Measurements from ENCODE around the gene PRKCD. TPM values are rescaled to one million over a fixed set of nuclear protein-coding genes. Genes with fewer than 3 reads are reported as not detected.

Gene PRKCD
- total RNA-seq, 1 donor from 2014 or later, result 3.9 TPM

DNA sequence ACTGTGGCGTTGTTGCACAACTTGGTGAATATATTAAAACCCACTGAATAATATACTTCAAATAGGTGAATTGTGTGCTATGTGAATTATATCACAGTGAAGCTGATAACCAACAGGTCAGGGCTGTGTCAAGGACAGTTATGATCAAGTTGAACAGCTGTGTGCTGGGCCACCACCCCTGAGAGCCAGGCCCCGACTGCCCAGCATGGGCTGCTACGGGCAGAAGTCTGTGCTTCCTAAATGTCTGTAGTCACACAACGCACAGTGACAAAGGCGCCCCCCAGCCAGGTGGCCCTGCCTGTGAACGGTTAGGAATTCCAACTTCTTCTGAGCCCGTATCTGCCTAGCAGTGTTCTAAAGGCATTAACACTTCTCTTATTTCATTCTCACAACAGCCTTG, 62.0 kb downstream of the PRKCD start:
- no peak overlapping the region for H3K4me3 ChIP-seq (ENCODE audit: low read depth, low read length)
- TF ChIP-seq, protein P1, sequence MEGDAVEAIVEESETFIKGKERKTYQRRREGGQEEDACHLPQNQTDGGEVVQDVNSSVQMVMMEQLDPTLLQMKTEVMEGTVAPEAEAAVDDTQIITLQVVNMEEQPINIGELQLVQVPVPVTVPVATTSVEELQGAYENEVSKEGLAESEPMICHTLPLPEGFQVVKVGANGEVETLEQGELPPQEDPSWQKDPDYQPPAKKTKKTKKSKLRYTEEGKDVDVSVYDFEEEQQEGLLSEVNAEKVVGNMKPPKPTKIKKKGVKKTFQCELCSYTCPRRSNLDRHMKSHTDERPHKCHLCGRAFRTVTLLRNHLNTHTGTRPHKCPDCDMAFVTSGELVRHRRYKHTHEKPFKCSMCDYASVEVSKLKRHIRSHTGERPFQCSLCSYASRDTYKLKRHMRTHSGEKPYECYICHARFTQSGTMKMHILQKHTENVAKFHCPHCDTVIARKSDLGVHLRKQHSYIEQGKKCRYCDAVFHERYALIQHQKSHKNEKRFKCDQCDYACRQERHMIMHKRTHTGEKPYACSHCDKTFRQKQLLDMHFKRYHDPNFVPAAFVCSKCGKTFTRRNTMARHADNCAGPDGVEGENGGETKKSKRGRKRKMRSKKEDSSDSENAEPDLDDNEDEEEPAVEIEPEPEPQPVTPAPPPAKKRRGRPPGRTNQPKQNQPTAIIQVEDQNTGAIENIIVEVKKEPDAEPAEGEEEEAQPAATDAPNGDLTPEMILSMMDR (IDR thresholded peaks at IDR 0.05; ENCODE audit: insufficient read depth, low read length, severe bottlenecking), result no peak
- FAIRE-seq (no peak), DNase-seq (ENCODE audit: low read depth) (no peak)
- H3K36me3 ChIP-seq (ENCODE audit: control insufficient read depth, insufficient read depth, low read length), result peaks cover 28% of the 10 kb centered on the region
- no peaks in the 10 kb centered on the region for H3K27me3 ChIP-seq (ENCODE audit: control insufficient read depth, insufficient read depth, low read length)

DNA sequence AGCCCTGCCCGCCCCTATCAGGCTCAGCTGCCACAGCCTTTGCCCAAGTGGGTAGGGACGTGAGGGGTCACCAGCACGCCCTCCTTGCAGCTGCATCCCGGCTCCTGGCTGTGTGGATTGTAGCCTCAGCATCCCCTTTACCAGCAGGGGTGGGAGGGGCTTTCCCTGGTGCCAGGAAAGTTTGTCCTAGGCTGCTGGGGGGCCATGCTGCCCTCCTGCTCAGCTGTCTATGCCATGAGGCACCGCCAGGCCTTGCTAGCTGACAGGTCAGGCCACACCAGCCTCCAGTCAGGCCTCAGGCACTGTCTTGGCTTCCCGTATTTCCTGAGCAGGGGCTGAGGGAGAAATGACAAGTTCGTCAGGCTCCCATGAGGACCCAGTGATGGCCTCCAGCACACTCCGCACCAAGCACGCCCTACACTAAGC, 62.5 kb downstream of the PRKCD start:
- Histone ChIP-seq H3K4me3 (ENCODE audit: low read depth, low read length) (no peak overlapping the region), H3K36me3 (ENCODE audit: control insufficient read depth, insufficient read depth, low read length) (peaks cover 33% of the 10 kb centered on the region), H3K27me3 (ENCODE audit: control insufficient read depth, insufficient read depth, low read length) (no peaks in the 10 kb centered on the region)
- TF ChIP-seq, protein P1 (IDR thresholded peaks at IDR 0.05; ENCODE audit: insufficient read depth, low read length, severe bottlenecking), result no peak
- FAIRE-seq, result no peak
- DNase-seq (ENCODE audit: low read depth), result no peak

DNA sequence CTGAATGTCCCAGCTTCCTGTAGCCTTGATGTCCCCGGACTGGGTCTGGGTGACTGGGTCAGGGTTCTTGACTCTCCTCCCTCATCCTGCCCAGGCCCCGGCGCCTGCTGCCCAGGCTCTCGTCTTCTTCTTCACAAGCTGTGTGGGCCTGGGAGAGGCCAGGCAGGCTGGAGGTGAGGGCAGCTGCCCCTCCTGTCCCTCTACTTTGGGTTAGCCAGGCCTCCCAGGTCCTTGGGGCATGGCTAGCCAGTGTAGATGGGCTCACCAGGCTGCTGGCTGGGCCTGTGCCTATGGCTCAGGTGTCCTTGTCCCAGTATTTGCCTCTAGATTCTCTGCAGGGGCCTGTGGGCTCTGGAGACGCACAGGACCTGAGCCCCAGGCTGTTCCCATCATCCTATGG, 63.0 kb downstream of the PRKCD start:
- TF ChIP-seq, protein P1 (IDR thresholded peaks at IDR 0.05; ENCODE audit: insufficient read depth, low read length, severe bottlenecking), result no peak
- H3K36me3 ChIP-seq (ENCODE audit: control insufficient read depth, insufficient read depth, low read length), result peaks cover 38% of the 10 kb centered on the region
- H3K4me3 ChIP-seq (ENCODE audit: low read depth, low read length), result no peak overlapping the region
- no peak for FAIRE-seq
- no peak for DNase-seq (ENCODE audit: low read depth)
- H3K27me3 ChIP-seq (ENCODE audit: control insufficient read depth, insufficient read depth, low read length), result no peaks in the 10 kb centered on the region

DNA sequence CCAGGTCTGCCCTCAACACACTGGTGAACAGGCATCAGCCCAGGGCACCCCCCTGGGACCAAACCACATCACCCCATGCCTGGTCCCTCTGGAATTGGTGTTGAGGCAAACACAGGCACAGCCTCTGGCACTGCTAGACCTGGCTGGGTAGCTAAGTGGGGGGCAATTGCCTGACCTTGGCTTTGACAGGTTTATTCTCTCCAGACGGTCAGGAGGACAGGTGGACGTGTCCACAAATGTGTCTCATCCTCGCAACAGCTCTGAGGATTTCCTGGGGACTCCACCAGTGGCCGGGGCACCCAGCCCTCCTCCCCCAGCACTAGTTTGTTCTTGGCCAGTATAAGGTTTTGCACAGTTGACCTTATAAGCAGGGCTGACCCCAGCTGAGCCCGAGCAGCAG, 63.5 kb downstream of the PRKCD start:
- Histone ChIP-seq H3K4me3 (ENCODE audit: low read depth, low read length) (no peak overlapping the region), H3K27me3 (ENCODE audit: control insufficient read depth, insufficient read depth, low read length) (no peaks in the 10 kb centered on the region), H3K36me3 (ENCODE audit: control insufficient read depth, insufficient read depth, low read length) (peaks cover 42% of the 10 kb centered on the region)
- TF ChIP-seq, protein P1 (IDR thresholded peaks at IDR 0.05; ENCODE audit: insufficient read depth, low read length, severe bottlenecking), result no peak
- FAIRE-seq (no peak), DNase-seq (ENCODE audit: low read depth) (no peak)

DNA sequence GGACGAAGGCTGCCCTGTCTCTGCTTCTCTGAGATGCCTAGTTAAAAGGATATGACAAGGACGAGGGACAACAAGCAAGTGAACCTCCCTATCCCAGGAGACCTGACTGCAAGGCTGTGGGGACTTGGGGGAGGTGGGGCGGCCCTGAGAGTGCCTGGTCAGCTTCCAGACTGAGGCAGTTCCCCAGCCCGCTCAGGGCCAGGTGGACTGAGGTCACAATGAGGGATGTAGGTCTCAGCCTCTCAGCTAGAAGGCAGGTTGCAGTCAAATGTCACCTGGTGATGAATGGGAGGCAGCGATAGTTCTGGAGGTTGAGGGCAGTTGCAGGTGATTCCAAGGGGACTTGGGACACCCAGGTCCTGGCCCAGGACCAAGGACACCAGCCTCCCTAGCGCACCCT, 64.2 kb downstream of the PRKCD start:
- DNase-seq (ENCODE audit: low read depth), result no peak
- peaks cover 48% of the 10 kb centered on the region for H3K36me3 ChIP-seq (ENCODE audit: control insufficient read depth, insufficient read depth, low read length)
- FAIRE-seq, result no peak
- H3K27me3 ChIP-seq (ENCODE audit: control insufficient read depth, insufficient read depth, low read length), result no peaks in the 10 kb centered on the region
- TF ChIP-seq, protein P1 (IDR thresholded peaks at IDR 0.05; ENCODE audit: insufficient read depth, low read length, severe bottlenecking), result no peak
- H3K4me3 ChIP-seq (ENCODE audit: low read depth, low read length), result no peak overlapping the region

DNA sequence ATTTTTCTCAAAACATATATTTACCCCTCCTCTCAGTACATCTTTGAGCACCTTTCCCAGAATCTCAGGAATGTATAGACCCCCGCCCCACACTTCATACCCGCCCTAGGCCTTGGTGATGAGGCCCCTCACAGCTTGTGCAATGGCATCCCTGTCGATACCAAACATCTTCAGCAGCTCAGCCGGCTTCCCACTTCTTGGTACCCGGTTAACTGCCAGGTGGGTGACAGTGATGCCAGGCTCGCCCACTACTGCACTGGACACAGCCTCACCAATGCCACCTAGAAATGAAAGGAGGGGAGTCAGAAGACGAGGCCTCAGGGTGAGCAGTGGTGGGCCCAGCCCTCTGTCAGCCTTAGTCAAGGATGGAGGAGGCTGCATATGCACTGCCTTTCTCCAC, 64.6 kb downstream of the PRKCD start:
- no peak overlapping the region for H3K4me3 ChIP-seq (ENCODE audit: low read depth, low read length)
- H3K27me3 ChIP-seq (ENCODE audit: control insufficient read depth, insufficient read depth, low read length), result no peaks in the 10 kb centered on the region
- DNase-seq (ENCODE audit: low read depth) (no peak), FAIRE-seq (no peak)
- peaks cover 53% of the 10 kb centered on the region for H3K36me3 ChIP-seq (ENCODE audit: control insufficient read depth, insufficient read depth, low read length)
- TF ChIP-seq, protein P1 (IDR thresholded peaks at IDR 0.05; ENCODE audit: insufficient read depth, low read length, severe bottlenecking), result no peak

All from bronchial epithelial cell (primary cell).